Neural progenitor cell (in vitro differentiated cells): ENCODE data around the gene SND1.

ENCODE experiments used
- CTCF ChIP-seq: fragments of 200-600 bp; sonication (generic); IDR thresholded peaks from 2 replicates; pipeline ENCODE4 v1.5.1; 2017; ENCODE audit warnings: antibody characterized with exemption, mild to moderate bottlenecking
- EZH2 ChIP-seq: fragments of 200-600 bp; sonication (generic); IDR thresholded peaks from 2 replicates; pipeline ENCODE4 v1.6.1; 2017; ENCODE audit warnings: antibody characterized with exemption, mild to moderate bottlenecking, moderate library complexity
- EZH2phosphoT487 ChIP-seq: fragments of 200-600 bp; sonication (generic); IDR thresholded peaks from 2 replicates; pipeline ENCODE4 v1.6.1; 2017; ENCODE audit warnings: antibody characterized with exemption

GRCh38 chr7:127824682-127825081, 172.7 kb downstream of the SND1 start:
- TF ChIP-seq EZH2 (no peak), CTCF (no peak), EZH2phosphoT487 (no peak)
